HCT116 (cell line): ENCODE data around the gene CCDC154. TPM values are rescaled to one million over a fixed set of nuclear protein-coding genes. Genes with fewer than 3 reads are reported as not detected.

Experiments used
- ATAC-seq: fragments of 200-7000 bp; cut with Tn5 transposase; 2 replicates; pipeline ENCODE4 v1.9.1; 2020; ENCODE audit warnings: mild to moderate bottlenecking, moderate library complexity
- BruUV-seq: library from RNA; stranded (reverse); fragments of 400-500 nt; replicated peaks from 2 replicates; lab custom pipeline; 2021; lab: Mats Ljungman, UMichigan
- CTCF ChIA-PET: fragments of 300-600 bp; sonication (Branson Sonifier 250); formaldehyde crosslinking; loops from one replicate; lab custom pipeline; 2021; ENCODE audit warnings: antibody characterized with exemption; lab: Charles Lee
- POLR2A ChIA-PET: fragments of 300-600, 350-600 bp; sonication (Branson Sonifier 250); formaldehyde crosslinking; loops from one replicate; lab custom pipeline; 2021; ENCODE audit warnings: antibody characterized with exemption; lab: Charles Lee
- RAD21 ChIA-PET, 2 experiments: fragments of 300-600 bp; sonication (Branson Sonifier 250); formaldehyde crosslinking; loops; one replicate each; lab custom pipeline; 2023; ENCODE audit warnings: low total read pairs in 2 of 2; ENCODE audit not compliant: uncharacterized antibody in 2 of 2, unreplicated experiment in 2 of 2, low non-redundant PET in 1 of 2; lab: Charles Lee
- DNase-seq: peaks from one replicate; pipeline ENCODE4 v3.0.0-alpha.2; 2010; ENCODE audit warnings: low read depth, low spot score
- H2AFZ ChIP-seq: fragments of 200-600 bp; shearing (Covaris generic), sonication (generic); 2 replicates; pipeline ENCODE4 v1.6.1; 2017; ENCODE audit warnings: low read depth, mixed run types, mixed read lengths, antibody characterized with exemption, low read length; ENCODE audit not compliant: poor library complexity, severe bottlenecking
- H3K27ac ChIP-seq: 2 replicates; pipeline ENCODE4 v1.5.1; 2012; ENCODE audit warnings: low read depth, low read length
- H3K27me3 ChIP-seq: fragments of 200-600 bp; sonication (generic); 2 replicates; pipeline ENCODE4 v1.6.1; 2016; ENCODE audit warnings: mixed run types, low read length, mixed read lengths; ENCODE audit not compliant: insufficient read depth
- H3K36me3 ChIP-seq, 2 experiments: fragments of 200-500 bp in 1 of 2; fragments of 200-600 bp in 1 of 2; sonication (Bioruptor generic) in 1 of 2; sonication (generic) in 1 of 2; 2 replicates each; pipeline versions ENCODE4 v1.5.1 to v1.6.1; 2014 to 2016; ENCODE audit warnings: low read length in 2 of 2, inconsistent platforms in 1 of 2, mixed read lengths in 1 of 2, mixed run types in 1 of 2; ENCODE audit not compliant: insufficient read depth in 2 of 2, control insufficient read depth in 1 of 2
- H3K4me1 ChIP-seq, 2 experiments: fragments of 200-600 bp in 1 of 2; sonication (generic) in 1 of 2; 2 replicates each; pipeline versions ENCODE4 v1.5.1 to v1.6.1; 2012 to 2017; ENCODE audit warnings: low read length in 2 of 2, inconsistent platforms in 1 of 2, mild to moderate bottlenecking in 1 of 2, mixed read lengths in 1 of 2, mixed run types in 1 of 2, moderate library complexity in 1 of 2; ENCODE audit not compliant: insufficient read depth in 2 of 2, control insufficient read depth in 1 of 2
- H3K4me2 ChIP-seq: fragments of 200-600 bp; sonication (generic); 2 replicates; pipeline ENCODE4 v1.6.1; 2017; ENCODE audit warnings: mixed run types, low read length, mixed read lengths
- H3K4me3 ChIP-seq, 2 experiments: fragments of 200-600 bp in 1 of 2; sonication (generic) in 1 of 2; replicated peaks in 1 of 2; 2 replicates each; pipeline ENCODE4 v1.5.1; 2011 to 2016; ENCODE audit warnings: low read length in 2 of 2, control low read depth in 1 of 2, low read depth in 1 of 2, mild to moderate bottlenecking in 1 of 2, mixed read lengths in 1 of 2, mixed run types in 1 of 2
- H3K79me2 ChIP-seq: fragments of 200-600 bp; sonication (generic); 2 replicates; pipeline ENCODE4 v1.6.1; 2017; ENCODE audit warnings: mild to moderate bottlenecking, mixed run types, low read length, moderate library complexity, mixed read lengths; ENCODE audit not compliant: insufficient read depth
- H3K9ac ChIP-seq: fragments of 200-600 bp; sonication (generic); 2 replicates; pipeline ENCODE4 v1.6.1; 2016; ENCODE audit warnings: low read length, mixed read lengths
- H3K9me2 ChIP-seq: fragments of 200-600 bp; sonication (generic), shearing (Covaris generic); 2 replicates; pipeline ENCODE4 v1.6.1; 2017; ENCODE audit warnings: mixed run types, mild to moderate bottlenecking, moderate library complexity; ENCODE audit not compliant: insufficient read depth
- H3K9me3 ChIP-seq, 2 experiments: fragments of 200-500 bp in 1 of 2; fragments of 200-600 bp in 1 of 2; sonication (Bioruptor generic) in 1 of 2; sonication (generic) in 1 of 2; 2 replicates each; pipeline ENCODE4 v1.6.1; 2014 to 2017; ENCODE audit warnings: low read length in 2 of 2, mixed read lengths in 2 of 2, inconsistent platforms in 1 of 2, low read depth in 1 of 2, mild to moderate bottlenecking in 1 of 2, mixed run types in 1 of 2, moderate library complexity in 1 of 2; ENCODE audit not compliant: control insufficient read depth in 1 of 2, insufficient read depth in 1 of 2
- H4K20me1 ChIP-seq: fragments of 200-600 bp; sonication (generic), shearing (Covaris generic); 2 replicates; pipeline ENCODE4 v1.6.1; 2017; ENCODE audit warnings: mixed run types, mild to moderate bottlenecking, moderate library complexity; ENCODE audit not compliant: insufficient read depth
- CBX3 ChIP-seq: IDR thresholded peaks from 2 replicates; pipeline ENCODE4 v1.6.1; 2012; ENCODE audit warnings: low read depth
- CEBPB ChIP-seq: IDR thresholded peaks from 2 replicates; pipeline ENCODE4 v1.6.1; 2012; ENCODE audit warnings: low read depth
- ELF1 ChIP-seq: IDR thresholded peaks from 2 replicates; pipeline ENCODE4 v1.6.1; 2012; ENCODE audit warnings: low read depth, borderline replicate concordance
- EZH2 ChIP-seq: fragments of 200-600 bp; sonication (generic); IDR thresholded peaks from 2 replicates; pipeline ENCODE4 v1.6.1; 2017; ENCODE audit warnings: antibody characterized with exemption, mixed run types
- EZH2phosphoT487 ChIP-seq: fragments of 200-600 bp; IDR thresholded peaks from 2 replicates; pipeline ENCODE4 v1.6.1; 2018; ENCODE audit warnings: antibody characterized with exemption, borderline replicate concordance
- FOSL1 ChIP-seq: IDR thresholded peaks from 2 replicates; pipeline ENCODE4 v1.6.1; 2012; ENCODE audit warnings: low read depth
- JUND ChIP-seq: IDR thresholded peaks from 2 replicates; pipeline ENCODE4 v1.6.1; 2012
- RAD21 ChIP-seq: IDR thresholded peaks from 2 replicates; pipeline ENCODE4 v1.6.1; 2012; ENCODE audit warnings: low read depth, mild to moderate bottlenecking
- SRF ChIP-seq: IDR thresholded peaks from 2 replicates; pipeline ENCODE4 v1.6.1; 2012; ENCODE audit warnings: low read depth
- ZFX ChIP-seq: fragments of 450-650 bp; IDR thresholded peaks from 2 replicates; pipeline ENCODE4 v1.6.1; 2017
- ZNF274 ChIP-seq: fragments of 200-500 bp; sonication (Bioruptor generic); IDR thresholded peaks from 2 replicates; pipeline ENCODE4 v1.6.1; 2014; ENCODE audit warnings: mild to moderate bottlenecking, low read depth, low read length, inconsistent platforms
- intact Hi-C: fragments of 100-400 bp; cut with micrococcal nuclease; formaldehyde crosslinking; loops from 2 replicates; pipeline ENCODE4 v1.10.0; 2022
- total RNA-seq: library from RNA; stranded (reverse); gene quantifications from one replicate; pipeline ENCODE4 v1.2.1, GENCODE V29; 2021; ENCODE audit not compliant: unreplicated experiment
- TF ChIP-seq, protein P1 (sequence below): IDR thresholded peaks from 2 replicates; pipeline ENCODE4 v1.6.1; 2012
- TF ChIP-seq, protein P2 (sequence below): IDR thresholded peaks from 2 replicates; pipeline ENCODE4 v1.6.1; 2012; ENCODE audit warnings: low read depth

Gene CCDC154
- total RNA-seq, 1 experiment from 2014 or later, result 1.7 TPM

DNA sequence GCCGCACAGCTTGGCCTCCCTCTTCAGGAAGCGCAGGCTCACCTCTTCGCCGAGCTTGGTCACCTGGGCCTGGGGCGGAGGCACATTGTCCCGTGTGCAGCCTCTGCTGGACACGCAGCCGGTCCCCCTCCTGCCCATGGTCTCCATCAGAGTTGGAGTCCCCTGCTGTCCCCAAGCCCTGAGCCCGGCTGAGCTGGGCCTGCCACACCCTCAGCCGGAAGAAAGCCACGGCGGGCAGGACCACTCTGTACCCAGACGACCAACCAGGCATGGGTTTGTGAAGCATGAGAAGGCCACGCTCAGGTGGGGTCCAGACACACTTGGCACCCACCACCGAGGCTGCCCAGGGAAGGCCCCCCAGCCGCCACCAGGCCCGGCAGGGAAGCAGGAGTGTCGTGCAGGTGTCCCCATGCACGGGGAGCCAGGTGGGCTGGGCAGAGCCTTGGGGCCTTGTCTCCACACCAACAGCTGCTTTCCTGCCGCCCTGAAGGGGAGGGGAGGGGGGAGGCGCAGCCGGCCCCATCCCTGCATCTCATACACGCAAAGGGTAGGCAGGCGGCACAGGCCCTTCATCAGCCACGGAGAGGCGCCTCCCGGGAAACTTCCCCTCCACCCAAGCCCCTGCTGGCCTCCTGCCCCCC, 5.2 kb downstream of the CCDC154 start:
- Histone ChIP-seq H3K27me3 (no peaks in the 10 kb centered on the region), H3K79me2 (no peaks in the 10 kb centered on the region), H3K4me3 (no peak overlapping the region), H3K9me2 (no peaks in the 10 kb centered on the region), H3K9ac (no peak overlapping the region), H3K27ac (no peak overlapping the region), H2AFZ (no peak overlapping the region), H3K36me3 (no peaks in the 10 kb centered on the region), H3K9me3 (no peaks in the 10 kb centered on the region), H4K20me1 (no peaks in the 10 kb centered on the region), H3K4me1 (no peaks in the 10 kb centered on the region), H3K4me2 (no peak overlapping the region)
- intact Hi-C loops, result no loop called here
- no peak for DNase-seq
- no TSS peak for BruUV-seq
- RAD21 ChIA-PET, result no interaction called here
- TF ChIP-seq, protein P1, sequence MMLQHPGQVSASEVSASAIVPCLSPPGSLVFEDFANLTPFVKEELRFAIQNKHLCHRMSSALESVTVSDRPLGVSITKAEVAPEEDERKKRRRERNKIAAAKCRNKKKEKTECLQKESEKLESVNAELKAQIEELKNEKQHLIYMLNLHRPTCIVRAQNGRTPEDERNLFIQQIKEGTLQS, result no peak
- TF ChIP-seq, protein P2, sequence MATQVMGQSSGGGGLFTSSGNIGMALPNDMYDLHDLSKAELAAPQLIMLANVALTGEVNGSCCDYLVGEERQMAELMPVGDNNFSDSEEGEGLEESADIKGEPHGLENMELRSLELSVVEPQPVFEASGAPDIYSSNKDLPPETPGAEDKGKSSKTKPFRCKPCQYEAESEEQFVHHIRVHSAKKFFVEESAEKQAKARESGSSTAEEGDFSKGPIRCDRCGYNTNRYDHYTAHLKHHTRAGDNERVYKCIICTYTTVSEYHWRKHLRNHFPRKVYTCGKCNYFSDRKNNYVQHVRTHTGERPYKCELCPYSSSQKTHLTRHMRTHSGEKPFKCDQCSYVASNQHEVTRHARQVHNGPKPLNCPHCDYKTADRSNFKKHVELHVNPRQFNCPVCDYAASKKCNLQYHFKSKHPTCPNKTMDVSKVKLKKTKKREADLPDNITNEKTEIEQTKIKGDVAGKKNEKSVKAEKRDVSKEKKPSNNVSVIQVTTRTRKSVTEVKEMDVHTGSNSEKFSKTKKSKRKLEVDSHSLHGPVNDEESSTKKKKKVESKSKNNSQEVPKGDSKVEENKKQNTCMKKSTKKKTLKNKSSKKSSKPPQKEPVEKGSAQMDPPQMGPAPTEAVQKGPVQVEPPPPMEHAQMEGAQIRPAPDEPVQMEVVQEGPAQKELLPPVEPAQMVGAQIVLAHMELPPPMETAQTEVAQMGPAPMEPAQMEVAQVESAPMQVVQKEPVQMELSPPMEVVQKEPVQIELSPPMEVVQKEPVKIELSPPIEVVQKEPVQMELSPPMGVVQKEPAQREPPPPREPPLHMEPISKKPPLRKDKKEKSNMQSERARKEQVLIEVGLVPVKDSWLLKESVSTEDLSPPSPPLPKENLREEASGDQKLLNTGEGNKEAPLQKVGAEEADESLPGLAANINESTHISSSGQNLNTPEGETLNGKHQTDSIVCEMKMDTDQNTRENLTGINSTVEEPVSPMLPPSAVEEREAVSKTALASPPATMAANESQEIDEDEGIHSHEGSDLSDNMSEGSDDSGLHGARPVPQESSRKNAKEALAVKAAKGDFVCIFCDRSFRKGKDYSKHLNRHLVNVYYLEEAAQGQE, result no peak
- no peak for TF ChIP-seq ELF1
- TF ChIP-seq ZFX, result no peak
- no peak for TF ChIP-seq RAD21
- TF ChIP-seq JUND, result no peak
- no peak for TF ChIP-seq CEBPB
- TF ChIP-seq SRF, result no peak
- TF ChIP-seq ZNF274, result no peak
- no peak for TF ChIP-seq EZH2
- no peak for TF ChIP-seq FOSL1
- no peak for TF ChIP-seq EZH2phosphoT487
- no peak for TF ChIP-seq CBX3
- POLR2A ChIA-PET, result no interaction called here
- CTCF ChIA-PET, result no interaction called here
- no peak for ATAC-seq
